PC-9 (cell line): Measurements from ENCODE around the gene EIF5.

ENCODE experiments used
- EZH2 ChIP-seq: fragments of 200-600 bp; sonication (generic); IDR thresholded peaks from 2 replicates; pipeline ENCODE4 v1.8.0; 2017; ENCODE audit warnings: antibody characterized with exemption, low read depth
- TF ChIP-seq, protein P1 (sequence below): fragments of 200-600 bp; sonication (generic); conservative IDR thresholded peaks from 2 replicates; pipeline ENCODE4 v1.6.1; 2017; ENCODE audit warnings: mixed run types, antibody characterized with exemption, mild to moderate bottlenecking, moderate library complexity

DNA sequence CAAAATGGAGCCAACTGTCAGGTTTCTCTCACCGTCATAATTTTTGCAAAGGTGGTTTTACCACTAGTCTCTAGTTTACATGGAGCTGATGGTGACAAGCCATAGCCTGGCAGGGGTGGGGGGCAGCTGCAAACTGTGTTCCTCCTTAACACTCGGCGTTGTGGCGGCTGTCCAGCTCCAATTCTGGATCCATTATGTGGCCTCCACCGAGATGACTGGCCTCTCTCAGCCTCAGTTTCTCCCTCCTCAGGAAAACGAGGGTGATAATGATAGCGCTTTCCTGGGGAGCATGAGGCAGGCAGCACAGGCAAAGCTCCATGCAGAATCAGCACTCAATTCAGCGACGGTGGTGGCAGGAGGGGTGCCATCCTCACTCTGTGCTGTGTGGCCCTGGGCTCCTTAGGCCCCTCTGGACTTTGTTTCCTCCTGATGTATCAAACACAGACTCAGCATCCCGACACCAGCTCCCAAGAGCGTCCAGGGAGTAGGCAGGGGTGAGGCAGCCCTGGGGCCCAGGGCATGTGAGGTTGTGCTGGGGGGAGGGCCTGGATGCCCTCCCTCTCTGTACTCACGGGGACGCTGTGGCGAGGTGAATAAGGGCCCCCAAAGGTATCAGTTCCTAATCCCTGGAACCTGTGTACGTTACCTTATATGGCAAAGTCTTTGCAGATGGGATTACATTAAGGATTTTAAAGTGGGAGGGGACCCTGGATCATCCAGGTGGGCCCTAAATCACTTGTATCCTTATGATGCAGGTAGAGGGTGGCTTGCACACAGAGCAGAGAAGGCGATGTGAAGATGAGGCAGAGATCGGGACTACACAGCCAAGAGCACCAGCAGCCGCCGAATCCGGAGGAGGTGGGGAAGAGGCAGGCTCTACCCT is 46.8 kb upstream of the EIF5 start:
- TF ChIP-seq, protein P1, sequence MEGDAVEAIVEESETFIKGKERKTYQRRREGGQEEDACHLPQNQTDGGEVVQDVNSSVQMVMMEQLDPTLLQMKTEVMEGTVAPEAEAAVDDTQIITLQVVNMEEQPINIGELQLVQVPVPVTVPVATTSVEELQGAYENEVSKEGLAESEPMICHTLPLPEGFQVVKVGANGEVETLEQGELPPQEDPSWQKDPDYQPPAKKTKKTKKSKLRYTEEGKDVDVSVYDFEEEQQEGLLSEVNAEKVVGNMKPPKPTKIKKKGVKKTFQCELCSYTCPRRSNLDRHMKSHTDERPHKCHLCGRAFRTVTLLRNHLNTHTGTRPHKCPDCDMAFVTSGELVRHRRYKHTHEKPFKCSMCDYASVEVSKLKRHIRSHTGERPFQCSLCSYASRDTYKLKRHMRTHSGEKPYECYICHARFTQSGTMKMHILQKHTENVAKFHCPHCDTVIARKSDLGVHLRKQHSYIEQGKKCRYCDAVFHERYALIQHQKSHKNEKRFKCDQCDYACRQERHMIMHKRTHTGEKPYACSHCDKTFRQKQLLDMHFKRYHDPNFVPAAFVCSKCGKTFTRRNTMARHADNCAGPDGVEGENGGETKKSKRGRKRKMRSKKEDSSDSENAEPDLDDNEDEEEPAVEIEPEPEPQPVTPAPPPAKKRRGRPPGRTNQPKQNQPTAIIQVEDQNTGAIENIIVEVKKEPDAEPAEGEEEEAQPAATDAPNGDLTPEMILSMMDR, result no peak
- TF ChIP-seq EZH2, result no peak
